Neutrophil (primary cell): ENCODE measurements around the gene AEBP1.

Experiments
- H3K27ac ChIP-seq: fragments of 200-600 bp; sonication (generic); 2 replicates; pipeline ENCODE4 v1.5.1; 2016; ENCODE audit warnings: mild to moderate bottlenecking, moderate library complexity
- H3K27me3 ChIP-seq: fragments of 200-600 bp; sonication (generic); 2 replicates; pipeline ENCODE4 v1.6.0; 2016; ENCODE audit warnings: mild to moderate bottlenecking
- H3K36me3 ChIP-seq: fragments of 200-600 bp; sonication (generic); 2 replicates; pipeline ENCODE4 v1.5.1; 2017
- H3K4me1 ChIP-seq, 2 experiments: fragments of 200-600 bp in 1 of 2; sonication (generic) in 1 of 2; 1 replicate in 1 of 2; 2 replicates in 1 of 2; pipeline versions ENCODE4 v1.5.1 to v1.6.1; 2013 to 2016; ENCODE audit warnings: low read depth in 1 of 2, low read length in 1 of 2, mild to moderate bottlenecking in 1 of 2, moderate library complexity in 1 of 2; ENCODE audit not compliant: control insufficient read depth in 1 of 2, insufficient read depth in 1 of 2
- H3K4me3 ChIP-seq, 2 experiments: fragments of 200-600 bp in 1 of 2; sonication (generic) in 1 of 2; 1 replicate in 1 of 2; 2 replicates in 1 of 2; pipeline ENCODE4 v1.5.1; 2013 to 2016; ENCODE audit warnings: low read depth in 1 of 2, low read length in 1 of 2, mild to moderate bottlenecking in 1 of 2, moderate library complexity in 1 of 2
- H3K9me3 ChIP-seq: fragments of 200-600 bp; sonication (generic); 2 replicates; pipeline ENCODE4 v1.5.1; 2016
- TF ChIP-seq, protein P1 (sequence below): fragments of 200-600 bp; sonication (generic); IDR thresholded peaks from 2 replicates; pipeline ENCODE4 v1.5.1; 2016; ENCODE audit warnings: antibody characterized with exemption

Gene AEBP1

DNA sequence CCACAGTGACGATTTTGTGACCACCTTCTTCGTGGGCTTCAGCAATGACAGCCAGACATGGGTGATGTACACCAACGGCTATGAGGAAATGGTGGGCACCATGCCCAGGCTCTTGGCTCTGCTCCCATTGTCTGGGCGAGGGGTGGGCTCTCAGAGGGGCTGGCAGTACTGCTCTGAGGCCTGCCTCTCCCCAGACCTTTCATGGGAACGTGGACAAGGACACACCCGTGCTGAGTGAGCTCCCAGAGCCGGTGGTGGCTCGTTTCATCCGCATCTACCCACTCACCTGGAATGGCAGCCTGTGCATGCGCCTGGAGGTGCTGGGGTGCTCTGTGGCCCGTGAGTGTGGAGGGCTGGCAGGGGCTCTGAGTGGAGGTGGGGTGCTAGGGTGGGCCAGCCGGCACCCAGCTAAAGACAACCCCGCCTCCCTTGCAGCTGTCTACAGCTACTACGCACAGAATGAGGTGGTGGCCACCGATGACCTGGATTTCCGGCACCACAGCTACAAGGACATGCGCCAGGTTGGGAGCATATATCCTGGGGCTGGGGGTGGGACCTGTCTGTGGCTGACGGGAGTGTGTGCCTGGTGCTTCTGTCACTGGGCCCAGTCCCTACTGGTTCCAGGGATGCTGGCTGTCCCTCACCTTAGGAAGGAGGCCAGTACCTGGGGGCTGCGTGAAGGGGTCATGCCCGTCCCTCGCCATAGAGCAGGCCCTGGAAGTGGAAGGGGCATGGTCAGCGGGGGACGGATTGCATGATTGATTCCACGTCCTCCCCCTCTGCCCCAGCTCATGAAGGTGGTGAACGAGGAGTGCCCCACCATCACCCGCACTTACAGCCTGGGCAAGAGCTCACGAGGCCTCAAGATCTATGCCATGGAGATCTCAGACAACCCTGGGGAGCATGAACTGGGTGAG lies 6.8 kb downstream of the AEBP1 start:
- Histone ChIP-seq H3K27me3 (peaks cover 12% of the 10 kb centered on the region), H3K4me1 (no peaks in the 10 kb centered on the region), H3K36me3 (no peaks in the 10 kb centered on the region), H3K9me3 (no peaks in the 10 kb centered on the region), H3K4me3 (no peak overlapping the region), H3K27ac (no peak overlapping the region)
- TF ChIP-seq, protein P1, sequence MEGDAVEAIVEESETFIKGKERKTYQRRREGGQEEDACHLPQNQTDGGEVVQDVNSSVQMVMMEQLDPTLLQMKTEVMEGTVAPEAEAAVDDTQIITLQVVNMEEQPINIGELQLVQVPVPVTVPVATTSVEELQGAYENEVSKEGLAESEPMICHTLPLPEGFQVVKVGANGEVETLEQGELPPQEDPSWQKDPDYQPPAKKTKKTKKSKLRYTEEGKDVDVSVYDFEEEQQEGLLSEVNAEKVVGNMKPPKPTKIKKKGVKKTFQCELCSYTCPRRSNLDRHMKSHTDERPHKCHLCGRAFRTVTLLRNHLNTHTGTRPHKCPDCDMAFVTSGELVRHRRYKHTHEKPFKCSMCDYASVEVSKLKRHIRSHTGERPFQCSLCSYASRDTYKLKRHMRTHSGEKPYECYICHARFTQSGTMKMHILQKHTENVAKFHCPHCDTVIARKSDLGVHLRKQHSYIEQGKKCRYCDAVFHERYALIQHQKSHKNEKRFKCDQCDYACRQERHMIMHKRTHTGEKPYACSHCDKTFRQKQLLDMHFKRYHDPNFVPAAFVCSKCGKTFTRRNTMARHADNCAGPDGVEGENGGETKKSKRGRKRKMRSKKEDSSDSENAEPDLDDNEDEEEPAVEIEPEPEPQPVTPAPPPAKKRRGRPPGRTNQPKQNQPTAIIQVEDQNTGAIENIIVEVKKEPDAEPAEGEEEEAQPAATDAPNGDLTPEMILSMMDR: no peak

GRCh38 chr7:44111761-44112160 lies 7.6 kb downstream of the AEBP1 start:
- Histone ChIP-seq H3K9me3 (no peaks in the 10 kb centered on the region), H3K36me3 (no peaks in the 10 kb centered on the region), H3K4me1 (no peaks in the 10 kb centered on the region), H3K4me3 (no peak overlapping the region), H3K27me3 (peaks cover 4% of the 10 kb centered on the region), H3K27ac (no peak overlapping the region)
- TF ChIP-seq, protein P1: no peak

DNA sequence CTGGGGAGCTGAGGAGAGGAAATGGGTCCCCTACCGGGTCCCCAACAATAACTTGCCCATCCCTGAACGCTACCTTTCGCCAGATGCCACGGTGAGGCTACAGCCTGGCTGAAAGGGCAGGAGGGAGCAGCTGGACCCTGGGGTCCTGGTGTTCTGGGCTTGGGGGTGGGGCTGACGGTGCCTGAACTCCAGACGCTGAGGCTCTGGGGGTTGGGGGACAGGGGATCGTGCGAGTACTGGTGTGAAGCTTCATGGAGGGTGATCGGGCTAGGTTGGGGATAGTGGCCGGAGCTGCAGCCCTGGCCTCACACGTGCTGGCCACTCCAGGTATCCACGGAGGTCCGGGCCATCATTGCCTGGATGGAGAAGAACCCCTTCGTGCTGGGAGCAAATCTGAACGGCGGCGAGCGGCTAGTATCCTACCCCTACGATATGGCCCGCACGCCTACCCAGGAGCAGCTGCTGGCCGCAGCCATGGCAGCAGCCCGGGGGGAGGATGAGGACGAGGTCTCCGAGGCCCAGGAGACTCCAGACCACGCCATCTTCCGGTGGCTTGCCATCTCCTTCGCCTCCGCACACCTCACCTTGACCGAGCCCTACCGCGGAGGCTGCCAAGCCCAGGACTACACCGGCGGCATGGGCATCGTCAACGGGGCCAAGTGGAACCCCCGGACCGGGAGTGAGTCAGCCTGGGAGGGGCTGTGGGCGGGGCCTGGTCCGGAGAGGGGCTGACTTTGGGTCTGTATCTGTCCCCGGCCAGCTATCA lies 8.3 kb downstream of the AEBP1 start:
- Histone ChIP-seq H3K9me3 (no peaks in the 10 kb centered on the region), H3K4me3 (no peak overlapping the region), H3K36me3 (no peaks in the 10 kb centered on the region), H3K4me1 (no peaks in the 10 kb centered on the region), H3K27me3 (no peaks in the 10 kb centered on the region), H3K27ac (no peak overlapping the region)
- TF ChIP-seq, protein P1: no peak

- Histone ChIP-seq H3K36me3 (no peaks in the 10 kb centered on the region), H3K27ac (no peak overlapping the region), H3K27me3 (no peaks in the 10 kb centered on the region), H3K4me1 (no peaks in the 10 kb centered on the region), H3K9me3 (no peaks in the 10 kb centered on the region), H3K4me3 (no peak overlapping the region)
- TF ChIP-seq, protein P1: no peak
Measured at GRCh38 chr7:44112997-44113763, 9.0 kb downstream of the AEBP1 start.

- Histone ChIP-seq H3K4me1 (no peaks in the 10 kb centered on the region), H3K27me3 (no peaks in the 10 kb centered on the region), H3K36me3 (no peaks in the 10 kb centered on the region), H3K9me3 (no peaks in the 10 kb centered on the region), H3K4me3 (no peak overlapping the region), H3K27ac (no peak overlapping the region)
- TF ChIP-seq, protein P1: no peak
Measured at GRCh38 chr7:44113764-44114354, 9.7 kb downstream of the AEBP1 start.
